HepG2 (cell line): ENCODE measurements around the gene NXPE4.

ENCODE experiments used
- ETV5 ChIP-seq: IDR thresholded peaks from 2 replicates; pipeline ENCODE4 v1.6.1; 2018; ENCODE audit warnings: missing biosample characterization, missing genetic modification reagents, inconsistent platforms, borderline replicate concordance
- MAF1 ChIP-seq: sonication (generic); formaldehyde crosslinking; IDR thresholded peaks from 2 replicates; pipeline ENCODE4 v1.5.0; 2020; ENCODE audit warnings: missing genetic modification reagents, borderline replicate concordance
- MAZ ChIP-seq, 2 experiments: sonication (generic) in 1 of 2; formaldehyde crosslinking in 1 of 2; IDR thresholded peaks; 2 replicates each; pipeline versions ENCODE4 v1.5.0 to v1.6.1; 2012 to 2020; ENCODE audit warnings: low read depth in 2 of 2, mild to moderate bottlenecking in 2 of 2, borderline replicate concordance in 1 of 2, improper control_type of control experiment in 1 of 2, low read length in 1 of 2, missing genetic modification reagents in 1 of 2, moderate library complexity in 1 of 2
- POLR2A ChIP-seq, 2 experiments: IDR thresholded peaks; 2 replicates each; pipeline ENCODE4 v1.6.1; 2011; ENCODE audit warnings: low read depth in 2 of 2, low read length in 2 of 2, mild to moderate bottlenecking in 1 of 2, moderate library complexity in 1 of 2; ENCODE audit not compliant: insufficient read depth in 1 of 2
- POLR2AphosphoS5 ChIP-seq: IDR thresholded peaks from 2 replicates; pipeline ENCODE4 v1.6.1; 2012; ENCODE audit warnings: low read depth, low read length
- PPARG ChIP-seq: conservative IDR thresholded peaks from 2 replicates; pipeline ENCODE4 v1.6.1; 2016; ENCODE audit warnings: missing biosample characterization, missing genetic modification reagents
- SETDB1 ChIP-seq: sonication (generic); formaldehyde crosslinking; IDR thresholded peaks from 2 replicates; pipeline ENCODE4 v1.5.1; 2020; ENCODE audit warnings: missing genetic modification reagents, mild to moderate bottlenecking, borderline replicate concordance
- TBP ChIP-seq: sonication (generic); formaldehyde crosslinking; IDR thresholded peaks from 2 replicates; pipeline ENCODE4 v1.5.0; 2020; ENCODE audit warnings: missing genetic modification reagents
- ZC3H4 ChIP-seq: sonication (generic); formaldehyde crosslinking; IDR thresholded peaks from 2 replicates; pipeline ENCODE4 v1.4.0; 2020; ENCODE audit warnings: missing genetic modification reagents, borderline replicate concordance
- ZNF331 ChIP-seq: sonication (generic); formaldehyde crosslinking; IDR thresholded peaks from 2 replicates; pipeline ENCODE4 v1.4.0; 2020; ENCODE audit warnings: missing genetic modification reagents
- TF ChIP-seq, protein P1 (sequence below): sonication (generic); formaldehyde crosslinking; IDR thresholded peaks from 2 replicates; pipeline ENCODE4 v1.5.0; 2020; ENCODE audit warnings: mild to moderate bottlenecking, missing genetic modification reagents, moderate library complexity
- TF ChIP-seq, protein P2 (sequence below): sonication (generic); formaldehyde crosslinking; IDR thresholded peaks from 2 replicates; pipeline ENCODE4 v1.4.0; 2020; ENCODE audit warnings: mild to moderate bottlenecking, missing genetic modification reagents

DNA sequence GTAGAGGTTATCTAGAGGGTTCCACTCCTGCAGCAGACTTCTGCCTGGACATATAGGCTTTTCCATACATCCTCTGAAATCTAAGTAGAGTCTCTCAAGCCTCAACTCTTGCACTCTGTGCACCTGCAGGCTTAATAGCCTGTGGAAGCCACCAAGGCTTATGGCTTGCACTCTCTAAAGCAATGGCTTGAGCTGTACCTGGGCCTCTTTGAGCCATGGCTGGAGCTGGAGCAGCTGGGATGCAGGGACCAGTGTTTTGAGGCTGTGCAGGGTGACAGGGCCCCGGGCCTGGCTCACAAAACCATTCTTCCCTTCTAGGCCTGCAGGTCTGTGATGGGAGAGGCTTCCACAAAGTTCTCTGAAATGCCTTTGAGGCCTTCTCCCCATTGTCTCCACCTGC lies 2.9 kb upstream of the NXPE4 start:
- TF ChIP-seq, protein P1, sequence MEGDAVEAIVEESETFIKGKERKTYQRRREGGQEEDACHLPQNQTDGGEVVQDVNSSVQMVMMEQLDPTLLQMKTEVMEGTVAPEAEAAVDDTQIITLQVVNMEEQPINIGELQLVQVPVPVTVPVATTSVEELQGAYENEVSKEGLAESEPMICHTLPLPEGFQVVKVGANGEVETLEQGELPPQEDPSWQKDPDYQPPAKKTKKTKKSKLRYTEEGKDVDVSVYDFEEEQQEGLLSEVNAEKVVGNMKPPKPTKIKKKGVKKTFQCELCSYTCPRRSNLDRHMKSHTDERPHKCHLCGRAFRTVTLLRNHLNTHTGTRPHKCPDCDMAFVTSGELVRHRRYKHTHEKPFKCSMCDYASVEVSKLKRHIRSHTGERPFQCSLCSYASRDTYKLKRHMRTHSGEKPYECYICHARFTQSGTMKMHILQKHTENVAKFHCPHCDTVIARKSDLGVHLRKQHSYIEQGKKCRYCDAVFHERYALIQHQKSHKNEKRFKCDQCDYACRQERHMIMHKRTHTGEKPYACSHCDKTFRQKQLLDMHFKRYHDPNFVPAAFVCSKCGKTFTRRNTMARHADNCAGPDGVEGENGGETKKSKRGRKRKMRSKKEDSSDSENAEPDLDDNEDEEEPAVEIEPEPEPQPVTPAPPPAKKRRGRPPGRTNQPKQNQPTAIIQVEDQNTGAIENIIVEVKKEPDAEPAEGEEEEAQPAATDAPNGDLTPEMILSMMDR (CRISPR knock-in tag): no peak
- no peak for TF ChIP-seq PPARG
- TF ChIP-seq ETV5: no peak
- TF ChIP-seq MAZ (IDR thresholded peaks at IDR 0.05; ENCODE audit: borderline replicate concordance, low read depth, low read length): no peak
- TF ChIP-seq MAZ (CRISPR knock-in tag; IDR thresholded peaks at IDR 0.05; ENCODE audit: low read depth): no peak
- no peak for TF ChIP-seq POLR2A (IDR thresholded peaks at IDR 0.05; ENCODE audit: insufficient read depth in 1 of 2, low read depth in 2 of 2, low read length in 2 of 2)
- no peak for TF ChIP-seq TBP (CRISPR knock-in tag)
- TF ChIP-seq ZC3H4 (CRISPR knock-in tag): no peak
- no peak for TF ChIP-seq SETDB1 (CRISPR knock-in tag)
- no peak for TF ChIP-seq POLR2AphosphoS5
- TF ChIP-seq, protein P2, sequence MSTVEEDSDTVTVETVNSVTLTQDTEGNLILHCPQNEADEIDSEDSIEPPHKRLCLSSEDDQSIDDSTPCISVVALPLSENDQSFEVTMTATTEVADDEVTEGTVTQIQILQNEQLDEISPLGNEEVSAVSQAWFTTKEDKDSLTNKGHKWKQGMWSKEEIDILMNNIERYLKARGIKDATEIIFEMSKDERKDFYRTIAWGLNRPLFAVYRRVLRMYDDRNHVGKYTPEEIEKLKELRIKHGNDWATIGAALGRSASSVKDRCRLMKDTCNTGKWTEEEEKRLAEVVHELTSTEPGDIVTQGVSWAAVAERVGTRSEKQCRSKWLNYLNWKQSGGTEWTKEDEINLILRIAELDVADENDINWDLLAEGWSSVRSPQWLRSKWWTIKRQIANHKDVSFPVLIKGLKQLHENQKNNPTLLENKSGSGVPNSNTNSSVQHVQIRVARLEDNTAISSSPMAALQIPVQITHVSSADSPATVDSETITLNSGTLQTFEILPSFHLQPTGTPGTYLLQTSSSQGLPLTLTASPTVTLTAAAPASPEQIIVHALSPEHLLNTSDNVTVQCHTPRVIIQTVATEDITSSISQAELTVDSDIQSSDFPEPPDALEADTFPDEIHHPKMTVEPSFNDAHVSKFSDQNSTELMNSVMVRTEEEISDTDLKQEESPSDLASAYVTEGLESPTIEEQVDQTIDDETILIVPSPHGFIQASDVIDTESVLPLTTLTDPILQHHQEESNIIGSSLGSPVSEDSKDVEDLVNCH (CRISPR knock-in tag): no peak
- no peak for TF ChIP-seq ZNF331 (CRISPR knock-in tag)
- no peak for TF ChIP-seq MAF1
